ENCODE results near the gene CFAP61. TPM values are rescaled to one million over a fixed set of nuclear protein-coding genes. Genes with fewer than 3 reads are reported as not detected.

Gene CFAP61
- total and polyA plus RNA-seq, 8 donors: 0.95 to 5.3 (median 3.2) TPM; not detected in 1

- Histone ChIP-seq H3K27me3 (peaks cover 4 to 22% of the 10 kb centered on the region in 2 donors), H3K27ac (no peak overlapping the region), H3K9me3 (no peaks in the 10 kb centered on the region), H3K4me3 (no peak overlapping the region), H3K4me1 (no peaks in the 10 kb centered on the region), H3K36me3 (no peaks in the 10 kb centered on the region)
- intact Hi-C loops (cut with DNase I): no loop called here
- no peak for TF ChIP-seq CTCF (IDR thresholded peaks at IDR 0.05)
- ATAC-seq (no peak), DNase-seq (no peak)
Measured at GRCh38 chr20:20201639-20202038, 149.3 kb downstream of the CFAP61 start.

- ATAC-seq (no peak), DNase-seq (no peak)
- Histone ChIP-seq H3K9me3 (no peaks in the 10 kb centered on the region), H3K4me1 (no peaks in the 10 kb centered on the region), H3K4me3 (no peak overlapping the region), H3K36me3 (no peaks in the 10 kb centered on the region), H3K27ac (no peak overlapping the region), H3K27me3 (peaks cover 4 to 27% of the 10 kb centered on the region in 2 donors)
- intact Hi-C loops (cut with DNase I): no loop called here
- TF ChIP-seq CTCF (IDR thresholded peaks at IDR 0.05): no peak
Measured at GRCh38 chr20:20202768-20203167, 150.4 kb downstream of the CFAP61 start.

GRCh38 chr20:20203784-20204183 is 151.5 kb downstream of the CFAP61 start:
- intact Hi-C loops (cut with DNase I): no loop called here
- TF ChIP-seq CTCF (IDR thresholded peaks at IDR 0.05): no peak
- no peak overlapping the region for H3K4me3 ChIP-seq

GRCh38 chr20:20204256-20204655 is 151.9 kb downstream of the CFAP61 start:
- intact Hi-C loops (cut with DNase I): no loop called here
- H3K36me3 ChIP-seq: no peaks in the 10 kb centered on the region
- peaks cover 4 to 27% of the 10 kb centered on the region in 2 donors for H3K27me3 ChIP-seq
- TF ChIP-seq CTCF (IDR thresholded peaks at IDR 0.05): no peak
- no peaks in the 10 kb centered on the region for H3K4me1 ChIP-seq
- ATAC-seq (no peak), DNase-seq (no peak)
- H3K4me3 ChIP-seq: no peak overlapping the region
- no peak overlapping the region for H3K27ac ChIP-seq
- H3K9me3 ChIP-seq: no peaks in the 10 kb centered on the region

More at GRCh38 chr20:20203784-20204183, 151.5 kb downstream of the CFAP61 start:
- no peak overlapping the region for H3K27ac ChIP-seq
- no peak for DNase-seq
- H3K9me3 ChIP-seq: no peaks in the 10 kb centered on the region
- peaks cover 4 to 27% of the 10 kb centered on the region in 2 donors for H3K27me3 ChIP-seq
- no peaks in the 10 kb centered on the region for H3K4me1 ChIP-seq
- no peak for ATAC-seq
- no peaks in the 10 kb centered on the region for H3K36me3 ChIP-seq

GRCh38 chr20:20205141-20205861 is 153.0 kb downstream of the CFAP61 start:
- peaks cover under 1 to 20% of the 10 kb centered on the region in 2 donors for H3K27me3 ChIP-seq
- H3K9me3 ChIP-seq: no peaks in the 10 kb centered on the region
- H3K36me3 ChIP-seq: no peaks in the 10 kb centered on the region
- no peak for TF ChIP-seq CTCF (IDR thresholded peaks at IDR 0.05)
- intact Hi-C loops (cut with DNase I): no loop called here
- no peak for ATAC-seq
- H3K4me3 ChIP-seq: no peak overlapping the region
- no peaks in the 10 kb centered on the region for H3K4me1 ChIP-seq
- no peak overlapping the region for H3K27ac ChIP-seq
- no peak for DNase-seq

Data from left lung (tissue), 10 donors.